SK-N-SH treated with all-trans-retinoic acid at 6 μM for 48 hours (cell line): Measurements from ENCODE around the gene MAP1B.

ENCODE experiments used
- CREB5 ChIP-seq: fragments of 250-450 bp; sonication (Bioruptor Pico); IDR thresholded peaks from 2 replicates; pipeline ENCODE4 v1.5.1; 2020; ENCODE audit warnings: low read depth, mild to moderate bottlenecking, moderate library complexity
- ESRRG ChIP-seq: fragments of 250-450 bp; sonication (Bioruptor Pico); IDR thresholded peaks from 2 replicates; pipeline ENCODE4 v1.6.1; 2021; ENCODE audit warnings: mild to moderate bottlenecking
- OSR1 ChIP-seq: fragments of 250-450 bp; sonication (Bioruptor Pico); IDR thresholded peaks from 2 replicates; pipeline ENCODE4 v1.8.0; 2022; ENCODE audit warnings: moderate library complexity, mild to moderate bottlenecking, inconsistent platforms
- PATZ1 ChIP-seq: fragments of 250-450 bp; sonication (Bioruptor Pico); IDR thresholded peaks from 2 replicates; pipeline ENCODE4 v1.8.0; 2020; ENCODE audit warnings: mild to moderate bottlenecking, moderate library complexity, borderline replicate concordance
- SNAI2 ChIP-seq: fragments of 250-450 bp; sonication (Bioruptor Pico); IDR thresholded peaks from 2 replicates; pipeline ENCODE4 v1.5.0; 2020; ENCODE audit warnings: mild to moderate bottlenecking, moderate library complexity

- TF ChIP-seq CREB5 (CRISPR knock-in tag) (no peak), OSR1 (no peak), ESRRG (no peak), SNAI2 (CRISPR knock-in tag) (no peak), PATZ1 (CRISPR knock-in tag) (no peak)
These were observed 127.0 kb downstream of the MAP1B start for GRCh38 chr5:72234265-72234700.
